ENCODE results near the gene KIF15.
"Not testable (repeated sequence)": the region's sequence is repeated elsewhere in the genome, so short reads cannot be mapped to it uniquely, and the experiment has no call there.

The KIF15 gene

GRCh38 chr3:44831232-44831631 lies 69.6 kb downstream of the KIF15 start:
- no peak for DNase-seq

- DNase-seq, result no peak
Observed at GRCh38 chr3:44832032-44832431, 70.4 kb downstream of the KIF15 start.

GRCh38 chr3:44832965-44833364 lies 71.4 kb downstream of the KIF15 start:
- no peak for DNase-seq

GRCh38 chr3:44833394-44833793 lies 71.8 kb downstream of the KIF15 start:
- DNase-seq, result no peak

- no peak for DNase-seq
Observed at GRCh38 chr3:44835684-44836083, 74.1 kb downstream of the KIF15 start.

- DNase-seq, result no peak
Observed at GRCh38 chr3:44842376-44842775, 80.8 kb downstream of the KIF15 start.

- DNase-seq, result no peak
Observed at GRCh38 chr3:44845528-44846520, 84.2 kb downstream of the KIF15 start.

- DNase-seq, result no peak
Observed at GRCh38 chr3:44848634-44849033, 87.0 kb downstream of the KIF15 start.

- DNase-seq, result not testable (repeated sequence)
Observed at GRCh38 chr3:44856663-44857062, 95.1 kb downstream of the KIF15 start.

- no peak for DNase-seq
Observed at GRCh38 chr3:44860117-44860516, 98.5 kb downstream of the KIF15 start.

- peak; percentile 90 for DNase-seq
Observed at GRCh38 chr3:44861412-44862225, 100.0 kb downstream of the KIF15 start, which contains the start of gene TMEM42. TMEM42 (plus strand) TSS chr3:44861912; CDS start chr3:44861925, 13 bp downstream.

- DNase-seq, result peak; percentile 33
Observed at GRCh38 chr3:44862226-44862637, 100.6 kb downstream of the KIF15 start.

- DNase-seq, result no peak
Observed at GRCh38 chr3:44865272-44866035, 103.9 kb downstream of the KIF15 start.

GRCh38 chr3:44867421-44868111 lies 106.0 kb downstream of the KIF15 start:
- no peak for DNase-seq

- no peak for DNase-seq
Observed at GRCh38 chr3:44870375-44871061, 108.9 kb downstream of the KIF15 start.

GRCh38 chr3:44874308-44874707 lies 112.7 kb downstream of the KIF15 start, which contains the start of gene TGM4:
TGM4 (plus strand) TSS chr3:44874608; CDS start chr3:44874679, 71 bp downstream.
- DNase-seq, result no peak

GRCh38 chr3:44875596-44875995 lies 114.0 kb downstream of the KIF15 start:
- DNase-seq, result no peak

- DNase-seq, result no peak
Observed at GRCh38 chr3:44877333-44877732, 115.7 kb downstream of the KIF15 start.

- no peak for DNase-seq
Observed at GRCh38 chr3:44880284-44880683, 118.7 kb downstream of the KIF15 start.

GRCh38 chr3:44883213-44883955 lies 121.8 kb downstream of the KIF15 start:
- DNase-seq, result no peak

- no peak for DNase-seq
Observed at GRCh38 chr3:44883999-44884431, 122.4 kb downstream of the KIF15 start.
